Skeletal muscle tissue (tissue), 4 donors: ENCODE data around the gene HOTAIR. TPM values are rescaled to one million over a fixed set of nuclear protein-coding genes. Genes with fewer than 3 reads are reported as not detected.

Experiments used
- H3K27ac ChIP-seq: one replicate; pipeline ENCODE4 v1.7.0; 2013; ENCODE audit warnings: mild to moderate bottlenecking, low read depth, low read length, inconsistent platforms
- H3K27me3 ChIP-seq, 3 donors: one replicate each; pipeline ENCODE4 v1.7.0; 2013; ENCODE audit warnings: low read length in 3 of 3; ENCODE audit not compliant: control insufficient read depth in 3 of 3, insufficient read depth in 3 of 3
- H3K36me3 ChIP-seq, 3 donors: one replicate each; pipeline ENCODE4 v1.7.0; 2013; ENCODE audit warnings: low read length in 3 of 3; ENCODE audit not compliant: control insufficient read depth in 3 of 3, insufficient read depth in 3 of 3
- H3K4me1 ChIP-seq, 3 donors: one replicate each; pipeline ENCODE4 v1.7.0; 2013; ENCODE audit warnings: low read length in 3 of 3, mild to moderate bottlenecking in 3 of 3; ENCODE audit not compliant: control insufficient read depth in 3 of 3, insufficient read depth in 3 of 3
- H3K4me3 ChIP-seq, 3 donors: one replicate each; pipeline ENCODE4 v1.7.0; 2013; ENCODE audit warnings: low read length in 3 of 3
- H3K9ac ChIP-seq, 3 donors: one replicate each; pipeline ENCODE4 v1.7.0; 2013; ENCODE audit warnings: low read length in 3 of 3, mild to moderate bottlenecking in 3 of 3, moderate library complexity in 2 of 3, low read depth in 1 of 3
- H3K9me3 ChIP-seq, 3 donors: one replicate each; pipeline ENCODE4 v1.7.0; 2013; ENCODE audit warnings: low read length in 3 of 3; ENCODE audit not compliant: control insufficient read depth in 3 of 3
- total RNA-seq: library from RNA; depleted of rRNA; stranded (reverse); fragments of >200 nt; gene quantifications from one replicate; pipeline ENCODE4 v1.2.3, GENCODE V29; 2014
- donor health status: Osteomylitis.

HOTAIR gene
- total RNA-seq, 1 donor from 2014 or later = 2.1 TPM

- H3K4me1 ChIP-seq = peaks cover 0 to 3% (median 3%) of the 10 kb centered on the region in 3 donors
- H3K27me3 ChIP-seq = peaks cover 72 to 92% (median 76%) of the 10 kb centered on the region in 3 donors
These were observed 23.0 kb downstream of the HOTAIR start for GRCh38 chr12:53951577-53952334.

GRCh38 chr12:53950789-53951576, 23.8 kb downstream of the HOTAIR start:
- H3K36me3 ChIP-seq = no peaks in the 10 kb centered on the region
- no peak overlapping the region for H3K27ac ChIP-seq
- H3K4me1 ChIP-seq = peaks cover 0 to 3% (median 3%) of the 10 kb centered on the region in 3 donors
- H3K9ac ChIP-seq = no peak overlapping the region
- no peak overlapping the region for H3K4me3 ChIP-seq
- no peaks in the 10 kb centered on the region for H3K9me3 ChIP-seq
- peaks cover 66 to 90% (median 74%) of the 10 kb centered on the region in 3 donors for H3K27me3 ChIP-seq

More at GRCh38 chr12:53951577-53952334, 23.0 kb downstream of the HOTAIR start:
- H3K9ac ChIP-seq = no peak overlapping the region
- H3K4me3 ChIP-seq = no peak overlapping the region
- no peaks in the 10 kb centered on the region for H3K9me3 ChIP-seq
- no peaks in the 10 kb centered on the region for H3K36me3 ChIP-seq
- no peak overlapping the region for H3K27ac ChIP-seq

- Histone ChIP-seq H3K4me1 (peaks cover 0 to 3% (median 3%) of the 10 kb centered on the region in 3 donors), H3K9me3 (no peaks in the 10 kb centered on the region), H3K36me3 (no peaks in the 10 kb centered on the region), H3K9ac (no peak overlapping the region), H3K27me3 (peaks cover 66 to 90% (median 74%) of the 10 kb centered on the region in 3 donors), H3K4me3 (no peak overlapping the region), H3K27ac (no peak overlapping the region)
These were observed 24.3 kb downstream of the HOTAIR start for GRCh38 chr12:53950437-53950773.

GRCh38 chr12:53949631-53950436, 24.9 kb downstream of the HOTAIR start:
- H3K4me3 ChIP-seq = no peak overlapping the region
- H3K9ac ChIP-seq = no peak overlapping the region
- H3K9me3 ChIP-seq = no peaks in the 10 kb centered on the region
- no peaks in the 10 kb centered on the region for H3K36me3 ChIP-seq
- peaks cover 68 to 90% (median 74%) of the 10 kb centered on the region in 3 donors for H3K27me3 ChIP-seq
- H3K4me1 ChIP-seq = peaks cover 0 to 3% (median 1%) of the 10 kb centered on the region in 3 donors
- no peak overlapping the region for H3K27ac ChIP-seq

- Histone ChIP-seq H3K9me3 (no peaks in the 10 kb centered on the region), H3K4me1 (peaks cover 0 to 3% (median 0%) of the 10 kb centered on the region in 3 donors)
These were observed 25.8 kb downstream of the HOTAIR start for GRCh38 chr12:53948650-53949593.

GRCh38 chr12:53947743-53948142, 27.0 kb downstream of the HOTAIR start:
- Histone ChIP-seq H3K36me3 (no peaks in the 10 kb centered on the region), H3K9ac (no peak overlapping the region), H3K4me1 (peaks cover 0 to 3% (median 0%) of the 10 kb centered on the region in 3 donors), H3K4me3 (no peak overlapping the region), H3K9me3 (no peaks in the 10 kb centered on the region), H3K27me3 (peaks cover 73 to 85% (median 75%) of the 10 kb centered on the region in 3 donors), H3K27ac (no peak overlapping the region)

More at GRCh38 chr12:53948650-53949593, 25.8 kb downstream of the HOTAIR start:
- Histone ChIP-seq H3K9ac (no peak overlapping the region), H3K4me3 (no peak overlapping the region), H3K27ac (no peak overlapping the region), H3K27me3 (peaks cover 71 to 90% (median 76%) of the 10 kb centered on the region in 3 donors), H3K36me3 (no peaks in the 10 kb centered on the region)

GRCh38 chr12:53944907-53945847, 29.6 kb downstream of the HOTAIR start:
- Histone ChIP-seq H3K9me3 (no peaks in the 10 kb centered on the region), H3K4me3 (no peak overlapping the region), H3K27me3 (peaks cover 67 to 80% (median 70%) of the 10 kb centered on the region in 3 donors), H3K9ac (no peak overlapping the region), H3K36me3 (no peaks in the 10 kb centered on the region), H3K4me1 (no peaks in the 10 kb centered on the region), H3K27ac (no peak overlapping the region)

GRCh38 chr12:53944209-53944608, 30.5 kb downstream of the HOTAIR start:
- Histone ChIP-seq H3K4me1 (no peaks in the 10 kb centered on the region), H3K27ac (no peak overlapping the region), H3K9me3 (no peaks in the 10 kb centered on the region), H3K9ac (no peak overlapping the region), H3K4me3 (no peak overlapping the region), H3K27me3 (peaks cover 66 to 77% (median 69%) of the 10 kb centered on the region in 3 donors), H3K36me3 (no peaks in the 10 kb centered on the region)
